Esophagus muscularis mucosa (tissue), 4 donors: ENCODE results near the gene SARS1.

ENCODE experiments used
- EP300 ChIP-seq: sonication (generic); formaldehyde crosslinking; IDR thresholded peaks from one replicate; pipeline ENCODE4 v1.6.1; 2017; ENCODE audit warnings: antibody characterized with exemption
- POLR2A ChIP-seq: fragments of 450-650 bp; IDR thresholded peaks from one replicate; pipeline ENCODE4 v1.6.1; 2017; ENCODE audit warnings: antibody characterized with exemption, moderate library complexity, mild to moderate bottlenecking, low read depth
- POLR2AphosphoS5 ChIP-seq, 2 donors: sonication (generic); formaldehyde crosslinking; IDR thresholded peaks; one replicate each; pipeline ENCODE4 v1.6.1; 2017; ENCODE audit warnings: antibody characterized with exemption in 2 of 2
- TF ChIP-seq, protein P1 (sequence below), 3 experiments: fragments of 200-600 bp in 2 of 3; fragments of 450-650 bp in 1 of 3; sonication (generic) in 2 of 3; IDR thresholded peaks; one replicate each; pipeline ENCODE4 v1.5.1; 2017 to 2019; ENCODE audit warnings: antibody characterized with exemption in 3 of 3, mild to moderate bottlenecking in 2 of 3, moderate library complexity in 1 of 3

DNA sequence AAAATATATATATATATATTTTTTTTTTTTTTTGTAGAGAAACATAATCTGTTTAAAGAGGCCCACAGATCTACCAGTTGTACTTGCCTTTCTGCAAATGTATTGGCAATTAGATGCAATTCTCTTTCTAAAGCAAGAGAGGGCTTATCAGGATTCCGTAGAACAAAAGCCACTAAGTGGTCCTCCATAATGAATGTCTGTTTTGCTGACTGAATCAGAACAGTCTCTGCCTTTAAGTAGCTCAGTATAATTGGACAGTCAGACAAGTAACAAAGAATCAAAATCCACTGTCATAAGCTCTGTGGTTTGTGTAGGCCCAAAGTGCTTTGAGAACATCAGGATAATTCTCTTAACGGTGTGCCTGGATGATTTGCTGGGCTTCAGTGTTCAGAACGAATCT is 17.3 kb downstream of the SARS1 start:
- no peak for TF ChIP-seq POLR2AphosphoS5 (IDR thresholded peaks at IDR 0.05)
- TF ChIP-seq POLR2A: no peak
- TF ChIP-seq, protein P1, sequence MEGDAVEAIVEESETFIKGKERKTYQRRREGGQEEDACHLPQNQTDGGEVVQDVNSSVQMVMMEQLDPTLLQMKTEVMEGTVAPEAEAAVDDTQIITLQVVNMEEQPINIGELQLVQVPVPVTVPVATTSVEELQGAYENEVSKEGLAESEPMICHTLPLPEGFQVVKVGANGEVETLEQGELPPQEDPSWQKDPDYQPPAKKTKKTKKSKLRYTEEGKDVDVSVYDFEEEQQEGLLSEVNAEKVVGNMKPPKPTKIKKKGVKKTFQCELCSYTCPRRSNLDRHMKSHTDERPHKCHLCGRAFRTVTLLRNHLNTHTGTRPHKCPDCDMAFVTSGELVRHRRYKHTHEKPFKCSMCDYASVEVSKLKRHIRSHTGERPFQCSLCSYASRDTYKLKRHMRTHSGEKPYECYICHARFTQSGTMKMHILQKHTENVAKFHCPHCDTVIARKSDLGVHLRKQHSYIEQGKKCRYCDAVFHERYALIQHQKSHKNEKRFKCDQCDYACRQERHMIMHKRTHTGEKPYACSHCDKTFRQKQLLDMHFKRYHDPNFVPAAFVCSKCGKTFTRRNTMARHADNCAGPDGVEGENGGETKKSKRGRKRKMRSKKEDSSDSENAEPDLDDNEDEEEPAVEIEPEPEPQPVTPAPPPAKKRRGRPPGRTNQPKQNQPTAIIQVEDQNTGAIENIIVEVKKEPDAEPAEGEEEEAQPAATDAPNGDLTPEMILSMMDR (IDR thresholded peaks at IDR 0.05): no peak
- no peak for TF ChIP-seq EP300
